ENCODE results near the gene RPS8.
"Not testable (repeated sequence)": the region's sequence is repeated elsewhere in the genome, so short reads cannot be mapped to it uniquely, and the experiment has no call there.

RPS8 gene

GRCh38 chr1:44803312-44804095 is 28.2 kb downstream of the RPS8 start:
- no peak for DNase-seq (ENCODE audit: low read depth)

GRCh38 chr1:44805311-44806024 is 30.1 kb downstream of the RPS8 start:
- DNase-seq (ENCODE audit: low read depth), result no peak

DNA sequence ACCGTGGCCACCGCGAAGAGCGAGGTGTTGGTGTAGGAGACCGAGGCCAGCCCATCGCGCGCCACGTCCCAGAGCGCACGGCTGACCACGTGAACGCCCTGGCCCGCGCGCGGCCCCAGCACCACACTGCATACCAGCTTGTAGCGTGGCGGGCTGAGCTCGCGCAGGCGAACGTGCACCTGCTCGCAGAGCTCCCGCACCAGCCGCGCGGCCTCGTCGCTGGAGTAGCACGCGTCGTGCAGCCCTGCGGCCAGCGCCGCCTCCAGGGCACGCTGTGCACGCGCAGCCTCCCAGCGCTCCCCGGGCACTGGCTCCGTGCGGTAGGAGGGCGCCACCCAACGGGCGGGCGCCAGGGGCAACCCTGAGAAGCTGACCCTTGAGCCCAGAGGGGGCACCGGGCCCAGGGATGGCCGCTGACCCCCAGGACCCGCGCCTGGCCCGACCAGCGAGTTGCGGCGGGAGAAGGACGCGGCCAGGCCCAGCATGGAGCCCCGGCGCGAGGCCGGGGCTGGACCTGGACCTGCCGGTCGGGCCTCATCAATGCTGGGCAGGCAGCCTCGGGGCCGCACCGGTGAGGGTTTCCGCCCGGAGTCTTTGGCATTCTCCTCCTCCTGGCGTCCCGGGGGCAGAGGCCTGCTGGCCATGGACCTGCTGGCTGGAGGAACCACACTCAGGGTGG is 30.8 kb downstream of the RPS8 start:
- DNase-seq (ENCODE audit: low read depth), result no peak

GRCh38 chr1:44806704-44807363 is 31.5 kb downstream of the RPS8 start, which contains the start of gene DYNLT4:
Gene DYNLT4 (minus strand): TSS chr1:44807351. CDS start chr1:44806668, 683 bp downstream.
- no peak for DNase-seq (ENCODE audit: low read depth)

GRCh38 chr1:44807364-44808062 is 32.2 kb downstream of the RPS8 start:
- peak; percentile 99 for DNase-seq (ENCODE audit: low read depth)

DNA sequence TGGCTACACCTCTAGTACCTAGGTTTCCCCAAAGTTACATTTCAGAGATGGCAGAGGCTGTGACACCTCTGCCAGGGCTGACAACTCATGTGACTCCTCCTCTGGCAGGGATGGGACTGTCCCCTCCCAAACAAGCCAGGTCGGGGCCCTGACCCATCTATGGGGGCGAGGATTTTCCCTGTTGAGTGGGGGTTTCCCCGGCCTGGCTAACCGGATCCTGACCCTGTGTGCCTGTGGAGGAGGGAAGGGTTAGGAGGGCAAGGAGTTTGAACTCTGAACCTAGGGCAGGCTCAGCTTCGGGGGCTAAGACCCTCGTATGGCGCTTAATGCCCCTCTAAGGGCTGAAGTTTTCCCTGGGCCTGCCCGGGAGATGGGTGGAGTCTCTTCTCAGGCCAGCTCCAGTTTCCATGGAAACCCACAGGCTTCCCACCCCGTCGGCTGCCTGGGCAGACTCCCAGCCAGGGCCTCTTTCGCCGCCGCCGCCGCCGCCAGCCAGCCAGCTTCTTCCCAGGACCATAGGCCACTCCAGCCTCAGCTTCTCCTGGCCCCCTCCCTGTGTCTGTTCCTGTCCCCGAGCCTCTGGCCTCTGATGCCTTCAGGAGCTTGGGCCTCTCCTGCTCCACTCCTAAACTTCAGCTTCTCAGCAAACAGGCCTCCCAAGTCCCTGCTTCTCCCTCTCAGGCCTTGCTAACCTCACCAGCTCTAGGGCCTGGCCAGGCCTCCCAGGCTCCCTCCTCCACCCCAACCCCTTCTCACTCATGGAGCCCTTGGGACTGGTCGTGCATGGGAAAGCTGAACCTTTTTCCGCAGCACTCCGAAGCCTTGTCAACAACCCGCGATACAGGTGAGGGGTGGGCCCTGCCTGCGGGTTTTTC is 33.0 kb downstream of the RPS8 start, which contains the start of gene BTBD19:
Gene BTBD19, plus strand, starts transcription at position 461 of the 875 bp plus-strand sequence. Its CDS starts 298 bp downstream, at position 759.
- DNase-seq (ENCODE audit: low read depth), result no peak

DNA sequence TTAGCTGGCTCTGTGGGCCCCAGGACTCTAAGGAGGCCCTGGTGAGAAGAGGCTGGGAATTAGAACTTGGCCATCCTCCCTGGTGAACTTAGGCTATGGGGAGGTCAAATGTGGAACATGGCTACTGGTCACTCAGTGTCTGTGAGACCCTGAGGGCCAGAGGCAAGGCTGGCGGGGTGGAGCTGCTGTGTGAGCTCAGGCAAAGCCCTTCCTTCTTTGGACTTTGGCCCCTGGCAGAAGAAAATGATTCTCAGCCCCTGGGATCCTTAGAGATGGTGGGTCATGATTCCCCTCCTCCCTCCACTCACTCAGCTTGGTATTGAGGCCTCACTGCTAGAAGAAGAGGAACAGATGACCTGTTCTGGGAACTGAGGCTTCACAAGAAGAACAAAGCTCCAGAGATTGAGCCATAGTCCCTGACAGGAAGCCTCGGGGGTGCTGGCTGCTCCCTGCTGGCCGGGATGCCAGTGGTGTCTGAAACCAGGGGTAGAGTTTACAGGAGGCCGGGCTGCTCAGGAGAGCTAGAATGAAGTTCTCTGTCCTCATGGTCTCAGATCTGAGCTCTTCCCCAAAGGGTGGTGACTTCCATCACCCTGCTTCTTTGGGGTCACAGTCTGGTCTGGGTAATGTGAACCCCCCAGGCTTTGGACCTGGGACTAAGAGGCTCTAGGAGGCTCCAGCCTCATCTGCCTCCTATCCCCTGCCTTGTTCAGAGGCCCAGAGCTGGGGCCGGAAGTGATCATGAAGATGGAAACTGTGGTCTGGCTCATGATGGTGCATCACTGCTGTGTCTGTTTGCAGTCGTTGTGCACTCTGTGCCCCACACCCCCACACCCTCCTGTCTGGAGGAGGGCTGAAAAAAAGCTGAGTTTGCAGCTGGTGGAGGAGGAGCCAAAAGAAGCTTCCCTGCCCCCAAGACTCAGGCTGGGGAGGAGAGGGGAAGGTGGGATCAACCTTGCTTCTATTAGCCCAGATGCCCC is 33.9 kb downstream of the RPS8 start:
- peak; percentile 80 for DNase-seq (ENCODE audit: low read depth)

DNA sequence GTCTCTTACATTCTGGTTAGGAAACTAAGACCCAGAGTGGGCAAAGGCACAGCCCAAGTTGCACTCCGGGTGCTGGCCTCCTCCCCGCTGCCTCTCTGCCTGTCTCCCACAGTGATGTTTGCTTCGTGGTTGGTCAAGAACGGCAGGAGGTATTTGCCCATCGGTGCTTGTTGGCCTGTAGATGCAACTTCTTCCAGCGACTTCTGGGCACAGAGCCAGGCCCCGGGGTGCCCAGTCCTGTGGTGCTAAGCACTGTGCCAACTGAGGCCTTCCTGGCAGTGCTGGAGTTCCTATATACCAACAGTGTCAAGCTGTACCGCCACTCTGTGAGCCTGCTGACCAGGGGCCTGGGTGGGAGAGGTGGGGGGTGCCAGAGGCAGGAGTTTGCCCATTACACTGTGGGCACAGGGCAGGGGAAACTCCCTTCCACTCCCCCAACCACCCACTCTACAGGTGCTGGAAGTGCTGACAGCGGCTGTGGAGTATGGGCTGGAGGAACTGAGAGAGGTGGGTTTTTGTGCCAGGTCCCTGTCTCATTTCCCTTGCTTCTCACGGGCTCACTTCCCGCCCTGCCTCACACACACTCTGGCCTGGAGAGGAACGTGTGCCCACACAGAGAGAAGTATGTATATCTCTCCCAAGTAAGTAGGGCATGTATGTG is 34.9 kb downstream of the RPS8 start:
- DNase-seq (ENCODE audit: low read depth), result no peak

DNA sequence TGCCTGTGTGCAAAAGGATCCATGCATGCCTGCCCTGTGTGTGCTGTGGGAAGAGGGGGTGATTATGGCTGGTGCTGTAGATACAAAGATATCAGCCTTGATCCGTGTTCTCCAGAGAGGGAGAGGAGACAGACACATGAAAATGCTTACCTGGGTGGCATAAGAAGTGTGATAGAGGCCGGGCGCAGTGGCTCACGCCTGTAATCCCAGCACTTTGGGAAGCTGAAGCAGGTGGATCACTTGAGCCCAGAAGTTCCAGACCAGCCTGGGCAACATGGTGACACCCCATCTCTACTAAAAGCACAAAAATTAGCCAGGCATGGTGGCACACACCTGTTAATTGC is 35.4 kb downstream of the RPS8 start:
- not testable (repeated sequence) for DNase-seq (ENCODE audit: low read depth)

GRCh38 chr1:44811234-44811633 is 35.9 kb downstream of the RPS8 start:
- DNase-seq (ENCODE audit: low read depth), result no peak

DNA sequence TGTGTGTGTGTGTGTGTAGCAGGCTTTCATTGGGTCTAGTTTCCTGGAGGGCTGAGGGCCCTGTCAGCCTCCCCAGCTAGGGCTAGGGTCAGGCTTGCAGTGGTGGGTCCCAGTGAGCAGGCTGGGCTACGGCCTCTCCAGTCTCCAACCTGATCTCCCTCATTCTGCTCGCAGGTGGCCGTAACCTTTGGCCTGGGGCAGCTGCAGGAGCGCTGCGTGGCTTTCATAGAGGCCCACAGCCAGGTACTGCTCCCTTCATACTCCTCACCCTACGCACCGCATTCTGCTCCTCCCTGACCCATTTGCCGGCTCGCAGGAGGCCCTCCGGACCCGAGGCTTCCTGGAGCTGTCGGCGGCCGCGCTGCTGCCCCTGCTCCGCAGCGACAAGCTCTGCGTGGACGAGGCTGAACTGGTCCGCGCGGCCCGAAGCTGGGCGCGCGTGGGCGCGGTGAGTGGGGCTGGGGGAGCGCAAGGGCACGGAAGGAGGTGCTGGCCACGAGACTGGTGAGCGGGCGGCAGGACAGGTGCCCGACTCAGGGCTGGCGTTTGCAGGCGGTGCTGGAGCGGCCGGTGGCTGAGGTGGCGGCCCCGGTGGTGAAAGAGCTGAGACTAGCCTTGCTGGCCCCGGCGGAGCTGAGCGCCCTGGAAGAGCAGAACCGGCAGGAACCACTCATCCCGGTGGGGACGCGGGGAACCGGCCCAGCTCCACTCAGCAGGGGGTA is 37.6 kb downstream of the RPS8 start:
- DNase-seq (ENCODE audit: low read depth), result no peak

DNA sequence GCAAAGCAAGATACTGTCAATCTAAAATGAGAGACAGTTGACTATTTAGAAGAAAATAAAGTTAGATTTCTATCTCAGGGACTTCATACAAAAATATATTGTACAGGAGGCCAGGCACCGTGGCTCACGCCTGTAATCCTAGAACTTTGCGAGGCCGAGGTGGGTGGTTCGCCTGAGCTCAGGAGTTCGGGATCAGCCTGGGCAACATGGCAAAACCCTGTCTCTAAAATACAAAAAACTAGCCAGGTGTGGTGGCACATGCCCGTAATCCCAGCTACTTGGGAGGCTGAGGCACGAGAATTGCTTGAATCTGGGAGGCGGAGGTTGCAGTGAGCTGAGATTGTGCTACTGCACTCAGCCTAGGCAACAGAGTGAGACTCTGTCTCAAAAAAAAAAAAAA is 40.6 kb downstream of the RPS8 start:
- not testable (repeated sequence) for DNase-seq (ENCODE audit: low read depth)

GRCh38 chr1:44817307-44817706 is 42.0 kb downstream of the RPS8 start:
- DNase-seq (ENCODE audit: low read depth), result no peak

- no peak for DNase-seq (ENCODE audit: low read depth)
Observed at GRCh38 chr1:44817771-44818495, 42.6 kb downstream of the RPS8 start.

GRCh38 chr1:44819196-44819607 is 43.9 kb downstream of the RPS8 start:
- no peak for DNase-seq (ENCODE audit: low read depth)

DNA sequence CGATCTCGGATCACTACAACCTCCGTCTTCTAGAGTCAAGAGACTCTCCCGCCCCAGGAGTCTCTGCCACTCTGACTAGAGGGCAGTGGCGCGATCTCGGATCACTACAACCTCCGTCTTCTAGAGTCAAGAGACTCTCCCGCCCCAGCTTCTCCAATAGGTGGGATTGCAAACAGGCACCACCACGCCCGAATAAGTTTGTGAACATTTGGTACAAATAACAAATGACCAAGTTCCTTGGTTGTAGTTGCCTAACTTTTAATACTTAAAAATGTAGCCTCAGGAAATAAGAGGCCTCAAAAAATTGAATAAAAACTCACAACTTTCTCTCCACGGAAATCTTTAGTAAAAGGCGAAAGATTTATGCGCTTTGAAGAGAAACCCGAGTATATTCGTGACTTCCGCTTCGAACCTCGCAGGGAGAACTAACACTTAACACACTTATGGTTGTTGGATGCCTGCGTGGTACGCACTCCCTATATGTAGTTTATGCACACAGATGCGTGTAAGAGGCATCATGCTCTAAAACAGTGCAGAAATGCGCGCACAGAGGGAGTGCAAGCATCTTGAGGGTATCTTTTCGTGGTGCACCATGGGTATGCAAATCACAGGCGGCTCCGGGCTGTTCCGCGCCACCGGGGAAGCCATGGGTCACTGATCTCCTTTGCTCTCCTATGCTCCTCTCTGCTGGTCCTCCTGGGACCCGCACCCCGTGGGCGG is 44.4 kb downstream of the RPS8 start:
- DNase-seq (ENCODE audit: low read depth), result no peak
